HepG2 (cell line): ENCODE measurements around the gene ZNF189. TPM values are rescaled to one million over a fixed set of nuclear protein-coding genes. Genes with fewer than 3 reads are reported as not detected.

Experiments
- ATF7 ChIP-seq, 2 experiments: fragments of 450-650 bp in 1 of 2; sonication (generic) in 1 of 2; formaldehyde crosslinking in 1 of 2; IDR thresholded peaks; 2 replicates each; pipeline versions ENCODE4 v1.4.0 to v1.6.1; 2016 to 2020; ENCODE audit warnings: antibody characterized with exemption in 1 of 2, mild to moderate bottlenecking in 1 of 2, missing genetic modification reagents in 1 of 2
- CBX5 ChIP-seq: sonication (generic); formaldehyde crosslinking; IDR thresholded peaks from 2 replicates; pipeline ENCODE4 v1.4.0; 2020; ENCODE audit warnings: missing genetic modification reagents, borderline replicate concordance
- CCAR2 ChIP-seq: fragments of 200-400 bp; formaldehyde crosslinking; optimal IDR thresholded peaks from 2 replicates; pipeline ENCODE3; 2018; ENCODE audit warnings: low read depth, mild to moderate bottlenecking, low read length, moderate library complexity
- DMAP1 ChIP-seq: IDR thresholded peaks from 2 replicates; pipeline ENCODE4 v1.6.1; 2016
- ERF ChIP-seq: IDR thresholded peaks from 2 replicates; pipeline ENCODE4 v1.6.1; 2018; ENCODE audit warnings: missing biosample characterization, missing genetic modification reagents
- KLF11 ChIP-seq: IDR thresholded peaks from 2 replicates; pipeline ENCODE4 v1.6.1; 2016; ENCODE audit warnings: missing compliant biosample characterization
- LCORL ChIP-seq, 2 experiments: fragments of 450-650 bp in 1 of 2; sonication (generic) in 1 of 2; formaldehyde crosslinking in 1 of 2; IDR thresholded peaks; 2 replicates each; pipeline versions ENCODE4 v1.5.0 to v1.6.1; 2017 to 2020; ENCODE audit warnings: antibody characterized with exemption in 1 of 2, missing genetic modification reagents in 1 of 2
- NR2F6 ChIP-seq, 2 experiments: IDR thresholded peaks; 2 replicates each; pipeline ENCODE4 v1.6.1; 2016; ENCODE audit warnings: antibody characterized with exemption in 1 of 2, mild to moderate bottlenecking in 1 of 2
- REPIN1 ChIP-seq: sonication (generic); formaldehyde crosslinking; IDR thresholded peaks from 2 replicates; pipeline ENCODE4 v1.8.0; 2022; ENCODE audit warnings: missing genetic modification reagents, low read depth, mild to moderate bottlenecking, borderline replicate concordance
- SAP130 ChIP-seq: IDR thresholded peaks from 2 replicates; pipeline ENCODE4 v1.6.1; 2016; ENCODE audit warnings: low read depth
- SOX5 ChIP-seq: IDR thresholded peaks from 2 replicates; pipeline ENCODE4 v1.6.1; 2016; ENCODE audit warnings: borderline replicate concordance
- SPEN ChIP-seq: sonication (generic); formaldehyde crosslinking; IDR thresholded peaks from 2 replicates; pipeline ENCODE4 v1.5.1; 2020; ENCODE audit warnings: low read depth, mild to moderate bottlenecking, missing genetic modification reagents
- ZKSCAN1 ChIP-seq: fragments of 150-350 bp; IDR thresholded peaks from 2 replicates; pipeline ENCODE4 v1.6.1; 2014; ENCODE audit warnings: low read length
- ZMAT3 ChIP-seq: sonication (generic); formaldehyde crosslinking; conservative IDR thresholded peaks from 2 replicates; pipeline ENCODE4 v1.7.0; 2021; ENCODE audit warnings: missing genetic modification reagents
- ZNF264 ChIP-seq: sonication (generic); formaldehyde crosslinking; IDR thresholded peaks from 2 replicates; pipeline ENCODE4 v1.4.0; 2020; ENCODE audit warnings: missing genetic modification reagents
- ZNF441 ChIP-seq: sonication (generic); formaldehyde crosslinking; IDR thresholded peaks from 2 replicates; pipeline ENCODE4 v1.7.0; 2021; ENCODE audit warnings: missing genetic modification reagents, borderline replicate concordance
- ZNF572 ChIP-seq: sonication (generic); formaldehyde crosslinking; IDR thresholded peaks from 2 replicates; pipeline ENCODE4 v1.5.1; 2020; ENCODE audit warnings: mild to moderate bottlenecking, missing genetic modification reagents
- polyA plus RNA-seq, 8 experiments: library from polyadenylated mRNA; depleted of rRNA in 3 of 8; stranded (reverse) in 7 of 8; unstranded in 1 of 8; fragments of >200 nt; fragmentation: Illumina TruSeq in 4 of 8; extraction: Trizol in 4 of 8; gene quantifications; 2 replicates each; pipeline versions ENCODE4 v1.2.1 to v1.2.3, GENCODE V29; 2011 to 2016; ENCODE audit warnings: low read depth in 4 of 8, missing spikeins in 1 of 8, mixed read lengths in 1 of 8; ENCODE audit not compliant: insufficient read depth in 1 of 8
- total RNA-seq, 5 experiments: library from RNA; depleted of rRNA; stranded (reverse); fragments of >200 nt; fragmentation: Illumina TruSeq; extraction: Trizol; gene quantifications; 2 replicates each; pipeline ENCODE4 v1.2.3, GENCODE V29; 2016; ENCODE audit warnings: low read depth in 1 of 5
- TF ChIP-seq, protein P1 (sequence below): sonication (generic); formaldehyde crosslinking; IDR thresholded peaks from 2 replicates; pipeline ENCODE4 v1.8.0; 2022; ENCODE audit warnings: missing genetic modification reagents, mild to moderate bottlenecking, inconsistent platforms, borderline replicate concordance
- TF ChIP-seq, protein P2 (sequence below): sonication (generic); formaldehyde crosslinking; IDR thresholded peaks from 2 replicates; pipeline ENCODE4 v1.4.0; 2020; ENCODE audit warnings: missing genetic modification reagents, borderline replicate concordance
- TF ChIP-seq, protein P3 (sequence below): sonication (generic); formaldehyde crosslinking; IDR thresholded peaks from 2 replicates; pipeline ENCODE4 v1.4.0; 2020; ENCODE audit warnings: missing genetic modification reagents
- TF ChIP-seq, protein P4 (sequence below): fragments of 450-650 bp; IDR thresholded peaks from 2 replicates; pipeline ENCODE4 v1.6.1; 2017; ENCODE audit warnings: mild to moderate bottlenecking

The ZNF189 gene
- total and polyA plus RNA-seq, 2 of the 13 experiments (the other 11 are each of a cell fraction or from before 2014, with no cell fraction given), result 8.4 to 50.0 TPM

DNA sequence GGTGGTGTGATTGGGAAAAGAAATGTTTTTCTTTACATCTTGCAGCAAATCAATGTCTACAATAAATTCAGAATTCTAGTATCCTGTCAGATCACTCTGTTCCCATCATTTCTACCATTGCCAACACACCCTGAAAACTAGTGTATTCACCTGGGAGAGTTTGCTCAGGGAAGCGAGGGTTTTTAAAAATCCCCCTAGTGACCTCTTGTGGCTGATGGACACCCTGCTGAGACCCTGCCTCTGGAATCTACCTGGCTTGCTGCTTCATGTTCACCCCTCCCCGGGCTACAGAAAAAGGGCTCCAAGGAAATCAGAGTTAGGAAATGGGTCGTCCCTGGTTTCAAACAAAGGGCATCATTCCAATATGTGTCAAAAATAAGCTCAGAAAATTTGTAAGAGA lies 58.4 kb downstream of the ZNF189 start (continued):
- TF ChIP-seq ZNF264 (CRISPR knock-in tag) (no peak), SAP130 (CRISPR knock-in tag) (peak; percentile 38; the same call in 1 of the 2 replicates), CBX5 (CRISPR knock-in tag) (no peak), SOX5 (CRISPR knock-in tag) (peak; percentile 38; the same call in 1 of the 2 replicates), ZMAT3 (CRISPR knock-in tag) (no peak), LCORL (IDR thresholded peaks at IDR 0.05) (no peak), LCORL (CRISPR knock-in tag; IDR thresholded peaks at IDR 0.05) (peak; percentile 25; the same call in 1 of the 2 replicates), KLF11 (CRISPR knock-in tag) (no peak), ZKSCAN1 (no peak), ZNF572 (no peak), ATF7 (IDR thresholded peaks at IDR 0.05) (no peak), ATF7 (CRISPR knock-in tag; IDR thresholded peaks at IDR 0.05) (no peak), CCAR2 (no peak), ZNF441 (CRISPR knock-in tag) (no peak), REPIN1 (no peak), ERF (0 out of 2 replicates have a peak, but pooled peaks have one; percentile 36), NR2F6 (IDR thresholded peaks at IDR 0.05) (peak; percentile 15; the same call in 1 of the 2 replicates), NR2F6 (CRISPR knock-in tag; IDR thresholded peaks at IDR 0.05) (0 out of 2 replicates have a peak, but pooled peaks have one; percentile 46), DMAP1 (CRISPR knock-in tag) (no peak), SPEN (CRISPR knock-in tag) (no peak)
- TF ChIP-seq, protein P1, sequence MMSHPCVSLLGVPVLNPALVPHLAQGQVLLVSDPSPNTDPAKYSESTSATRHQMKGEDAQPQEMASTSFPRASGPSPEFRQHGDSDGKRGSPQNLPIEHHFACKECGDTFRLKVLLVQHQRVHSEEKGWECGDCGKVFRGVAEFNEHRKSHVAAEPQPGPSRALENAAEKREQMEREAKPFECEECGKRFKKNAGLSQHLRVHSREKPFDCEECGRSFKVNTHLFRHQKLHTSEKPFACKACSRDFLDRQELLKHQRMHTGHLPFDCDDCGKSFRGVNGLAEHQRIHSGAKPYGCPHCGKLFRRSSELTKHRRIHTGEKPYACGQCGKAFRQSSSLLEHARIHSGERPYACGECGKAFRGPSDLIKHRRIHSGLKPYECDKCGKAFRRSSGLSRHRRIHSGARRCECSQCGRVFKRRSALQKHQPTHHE (CRISPR knock-in tag), result no peak
- TF ChIP-seq, protein P2, sequence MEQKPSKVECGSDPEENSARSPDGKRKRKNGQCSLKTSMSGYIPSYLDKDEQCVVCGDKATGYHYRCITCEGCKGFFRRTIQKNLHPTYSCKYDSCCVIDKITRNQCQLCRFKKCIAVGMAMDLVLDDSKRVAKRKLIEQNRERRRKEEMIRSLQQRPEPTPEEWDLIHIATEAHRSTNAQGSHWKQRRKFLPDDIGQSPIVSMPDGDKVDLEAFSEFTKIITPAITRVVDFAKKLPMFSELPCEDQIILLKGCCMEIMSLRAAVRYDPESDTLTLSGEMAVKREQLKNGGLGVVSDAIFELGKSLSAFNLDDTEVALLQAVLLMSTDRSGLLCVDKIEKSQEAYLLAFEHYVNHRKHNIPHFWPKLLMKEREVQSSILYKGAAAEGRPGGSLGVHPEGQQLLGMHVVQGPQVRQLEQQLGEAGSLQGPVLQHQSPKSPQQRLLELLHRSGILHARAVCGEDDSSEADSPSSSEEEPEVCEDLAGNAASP, result 0 out of 2 replicates have a peak, but pooled peaks have one; percentile 18
- TF ChIP-seq, protein P3, sequence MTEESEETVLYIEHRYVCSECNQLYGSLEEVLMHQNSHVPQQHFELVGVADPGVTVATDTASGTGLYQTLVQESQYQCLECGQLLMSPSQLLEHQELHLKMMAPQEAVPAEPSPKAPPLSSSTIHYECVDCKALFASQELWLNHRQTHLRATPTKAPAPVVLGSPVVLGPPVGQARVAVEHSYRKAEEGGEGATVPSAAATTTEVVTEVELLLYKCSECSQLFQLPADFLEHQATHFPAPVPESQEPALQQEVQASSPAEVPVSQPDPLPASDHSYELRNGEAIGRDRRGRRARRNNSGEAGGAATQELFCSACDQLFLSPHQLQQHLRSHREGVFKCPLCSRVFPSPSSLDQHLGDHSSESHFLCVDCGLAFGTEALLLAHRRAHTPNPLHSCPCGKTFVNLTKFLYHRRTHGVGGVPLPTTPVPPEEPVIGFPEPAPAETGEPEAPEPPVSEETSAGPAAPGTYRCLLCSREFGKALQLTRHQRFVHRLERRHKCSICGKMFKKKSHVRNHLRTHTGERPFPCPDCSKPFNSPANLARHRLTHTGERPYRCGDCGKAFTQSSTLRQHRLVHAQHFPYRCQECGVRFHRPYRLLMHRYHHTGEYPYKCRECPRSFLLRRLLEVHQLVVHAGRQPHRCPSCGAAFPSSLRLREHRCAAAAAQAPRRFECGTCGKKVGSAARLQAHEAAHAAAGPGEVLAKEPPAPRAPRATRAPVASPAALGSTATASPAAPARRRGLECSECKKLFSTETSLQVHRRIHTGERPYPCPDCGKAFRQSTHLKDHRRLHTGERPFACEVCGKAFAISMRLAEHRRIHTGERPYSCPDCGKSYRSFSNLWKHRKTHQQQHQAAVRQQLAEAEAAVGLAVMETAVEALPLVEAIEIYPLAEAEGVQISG, result no peak
- TF ChIP-seq, protein P4, sequence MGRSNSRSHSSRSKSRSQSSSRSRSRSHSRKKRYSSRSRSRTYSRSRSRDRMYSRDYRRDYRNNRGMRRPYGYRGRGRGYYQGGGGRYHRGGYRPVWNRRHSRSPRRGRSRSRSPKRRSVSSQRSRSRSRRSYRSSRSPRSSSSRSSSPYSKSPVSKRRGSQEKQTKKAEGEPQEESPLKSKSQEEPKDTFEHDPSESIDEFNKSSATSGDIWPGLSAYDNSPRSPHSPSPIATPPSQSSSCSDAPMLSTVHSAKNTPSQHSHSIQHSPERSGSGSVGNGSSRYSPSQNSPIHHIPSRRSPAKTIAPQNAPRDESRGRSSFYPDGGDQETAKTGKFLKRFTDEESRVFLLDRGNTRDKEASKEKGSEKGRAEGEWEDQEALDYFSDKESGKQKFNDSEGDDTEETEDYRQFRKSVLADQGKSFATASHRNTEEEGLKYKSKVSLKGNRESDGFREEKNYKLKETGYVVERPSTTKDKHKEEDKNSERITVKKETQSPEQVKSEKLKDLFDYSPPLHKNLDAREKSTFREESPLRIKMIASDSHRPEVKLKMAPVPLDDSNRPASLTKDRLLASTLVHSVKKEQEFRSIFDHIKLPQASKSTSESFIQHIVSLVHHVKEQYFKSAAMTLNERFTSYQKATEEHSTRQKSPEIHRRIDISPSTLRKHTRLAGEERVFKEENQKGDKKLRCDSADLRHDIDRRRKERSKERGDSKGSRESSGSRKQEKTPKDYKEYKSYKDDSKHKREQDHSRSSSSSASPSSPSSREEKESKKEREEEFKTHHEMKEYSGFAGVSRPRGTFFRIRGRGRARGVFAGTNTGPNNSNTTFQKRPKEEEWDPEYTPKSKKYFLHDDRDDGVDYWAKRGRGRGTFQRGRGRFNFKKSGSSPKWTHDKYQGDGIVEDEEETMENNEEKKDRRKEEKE, result no peak
